Mucosa of stomach (tissue), 1 donor: ENCODE results near the gene SVEP1.
"Not testable (repeated sequence)": the region's sequence is repeated elsewhere in the genome, so short reads cannot be mapped to it uniquely, and the experiment has no call there.

Source experiments
- H3K27me3 ChIP-seq: one replicate; pipeline ENCODE4 v1.7.0; 2013; ENCODE audit warnings: mild to moderate bottlenecking, low read length; ENCODE audit not compliant: control insufficient read depth, insufficient read depth
- H3K36me3 ChIP-seq: one replicate; pipeline ENCODE4 v1.7.0; 2013; ENCODE audit warnings: low read length; ENCODE audit not compliant: control insufficient read depth, insufficient read depth
- H3K4me1 ChIP-seq: one replicate; pipeline ENCODE4 v1.7.0; 2013; ENCODE audit warnings: mild to moderate bottlenecking, low read length; ENCODE audit not compliant: control insufficient read depth, insufficient read depth
- H3K4me3 ChIP-seq: one replicate; pipeline ENCODE4 v1.7.0; 2013; ENCODE audit warnings: low read length
- H3K9ac ChIP-seq: one replicate; pipeline ENCODE4 v1.7.0; 2013; ENCODE audit warnings: mild to moderate bottlenecking, low read length, moderate library complexity
- H3K9me3 ChIP-seq: one replicate; pipeline ENCODE4 v1.7.0; 2013; ENCODE audit warnings: mild to moderate bottlenecking, low read length, moderate library complexity; ENCODE audit not compliant: control insufficient read depth
- donor health status: Pancreatic carcinoma.

Gene SVEP1

GRCh38 chr9:110383491-110383890 is 196.1 kb downstream of the SVEP1 start:
- H3K4me3 ChIP-seq: no peak overlapping the region

GRCh38 chr9:110382731-110383130 is 196.8 kb downstream of the SVEP1 start:
- Histone ChIP-seq H3K36me3 (no peaks in the 10 kb centered on the region), H3K4me1 (no peaks in the 10 kb centered on the region), H3K9me3 (no peaks in the 10 kb centered on the region), H3K27me3 (no peaks in the 10 kb centered on the region), H3K9ac (no peak overlapping the region), H3K4me3 (no peak overlapping the region)

More at GRCh38 chr9:110383491-110383890, 196.1 kb downstream of the SVEP1 start:
- H3K36me3 ChIP-seq: no peaks in the 10 kb centered on the region
- H3K9me3 ChIP-seq: no peaks in the 10 kb centered on the region
- no peaks in the 10 kb centered on the region for H3K4me1 ChIP-seq
- H3K27me3 ChIP-seq: no peaks in the 10 kb centered on the region
- no peak overlapping the region for H3K9ac ChIP-seq

GRCh38 chr9:110371411-110372007 is 208.0 kb downstream of the SVEP1 start:
- no peak overlapping the region for H3K9ac ChIP-seq
- H3K9me3 ChIP-seq: no peaks in the 10 kb centered on the region
- H3K4me3 ChIP-seq: no peak overlapping the region
- H3K36me3 ChIP-seq: no peaks in the 10 kb centered on the region
- H3K4me1 ChIP-seq: no peaks in the 10 kb centered on the region
- H3K27me3 ChIP-seq: no peaks in the 10 kb centered on the region

GRCh38 chr9:110370315-110370714 is 209.2 kb downstream of the SVEP1 start:
- H3K27me3 ChIP-seq: no peaks in the 10 kb centered on the region
- no peaks in the 10 kb centered on the region for H3K36me3 ChIP-seq

GRCh38 chr9:110364451-110364850 is 215.1 kb downstream of the SVEP1 start:
- no peaks in the 10 kb centered on the region for H3K36me3 ChIP-seq
- no peak overlapping the region for H3K9ac ChIP-seq
- H3K4me3 ChIP-seq: no peak overlapping the region
- no peaks in the 10 kb centered on the region for H3K4me1 ChIP-seq
- no peaks in the 10 kb centered on the region for H3K27me3 ChIP-seq
- H3K9me3 ChIP-seq: no peaks in the 10 kb centered on the region

More at GRCh38 chr9:110370315-110370714, 209.2 kb downstream of the SVEP1 start:
- Histone ChIP-seq H3K9ac (no peak overlapping the region), H3K4me1 (no peaks in the 10 kb centered on the region), H3K4me3 (no peak overlapping the region), H3K9me3 (no peaks in the 10 kb centered on the region)

DNA sequence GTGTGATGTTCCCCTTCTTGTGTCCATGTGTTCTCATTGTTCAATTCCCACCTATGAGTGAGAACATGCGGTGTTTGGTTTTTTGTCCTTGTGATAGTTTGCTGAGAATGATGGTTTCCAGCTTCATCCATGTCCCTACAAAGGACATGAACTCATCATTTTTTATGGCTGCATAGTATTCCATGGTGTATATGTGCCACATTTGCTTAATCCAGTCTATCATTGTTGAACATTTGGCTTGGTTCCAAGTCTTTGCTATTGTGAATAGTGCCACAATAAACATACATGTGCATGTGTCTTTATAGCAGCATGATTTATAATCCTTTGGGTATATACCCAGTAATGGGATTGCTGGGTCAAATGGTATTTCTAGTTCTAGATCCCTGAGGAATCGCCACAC is 220.5 kb downstream of the SVEP1 start:
- not testable (repeated sequence) for H3K9me3 ChIP-seq, H3K9ac ChIP-seq, H3K27me3 ChIP-seq, H3K36me3 ChIP-seq, H3K4me3 ChIP-seq, H3K4me1 ChIP-seq

DNA sequence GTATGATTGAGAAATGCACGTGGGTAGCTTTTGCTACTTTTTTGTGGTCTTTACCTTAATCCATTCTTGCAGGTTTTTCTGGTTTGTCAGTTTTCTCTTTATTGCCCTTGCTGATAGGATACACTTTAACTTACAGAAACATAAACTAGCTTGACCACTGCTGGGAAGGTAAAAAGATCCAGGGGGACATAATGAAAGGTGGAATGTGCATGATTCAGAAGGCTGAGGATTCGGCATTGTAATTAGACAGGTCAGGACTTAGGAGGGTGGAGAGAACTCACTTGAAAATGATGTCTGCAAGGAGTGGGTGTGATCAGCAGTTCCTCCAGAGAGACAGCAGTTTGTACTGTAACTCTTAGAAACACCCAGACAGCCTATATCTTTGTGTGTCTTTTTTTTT is 222.0 kb downstream of the SVEP1 start:
- Histone ChIP-seq H3K9ac (no peak overlapping the region), H3K9me3 (no peaks in the 10 kb centered on the region), H3K27me3 (no peaks in the 10 kb centered on the region), H3K4me1 (no peaks in the 10 kb centered on the region), H3K4me3 (no peak overlapping the region), H3K36me3 (no peaks in the 10 kb centered on the region)

GRCh38 chr9:110356639-110357395 is 222.7 kb downstream of the SVEP1 start:
- Histone ChIP-seq H3K27me3 (no peaks in the 10 kb centered on the region), H3K4me1 (no peaks in the 10 kb centered on the region), H3K9me3 (no peaks in the 10 kb centered on the region), H3K4me3 (no peak overlapping the region), H3K36me3 (no peaks in the 10 kb centered on the region), H3K9ac (no peak overlapping the region)

- Histone ChIP-seq H3K36me3 (no peaks in the 10 kb centered on the region), H3K9me3 (no peaks in the 10 kb centered on the region), H3K4me1 (peaks cover 6% of the 10 kb centered on the region), H3K9ac (no peak overlapping the region), H3K27me3 (no peaks in the 10 kb centered on the region), H3K4me3 (no peak overlapping the region)
Observed at GRCh38 chr9:110355911-110356310, 223.6 kb downstream of the SVEP1 start.

- no peak overlapping the region for H3K4me3 ChIP-seq
- H3K9me3 ChIP-seq: no peaks in the 10 kb centered on the region
- H3K36me3 ChIP-seq: no peaks in the 10 kb centered on the region
- peaks cover 10% of the 10 kb centered on the region for H3K4me1 ChIP-seq
- H3K27me3 ChIP-seq: no peaks in the 10 kb centered on the region
- no peak overlapping the region for H3K9ac ChIP-seq
Observed at GRCh38 chr9:110351009-110351467, 228.5 kb downstream of the SVEP1 start.

GRCh38 chr9:110346325-110346724 is 233.2 kb downstream of the SVEP1 start:
- Histone ChIP-seq H3K4me3 (no peak overlapping the region), H3K27me3 (no peaks in the 10 kb centered on the region), H3K9me3 (no peaks in the 10 kb centered on the region), H3K9ac (no peak overlapping the region), H3K36me3 (no peaks in the 10 kb centered on the region), H3K4me1 (peaks cover 8% of the 10 kb centered on the region)

- Histone ChIP-seq H3K4me3 (no peak overlapping the region), H3K9ac (no peak overlapping the region), H3K4me1 (no peaks in the 10 kb centered on the region), H3K27me3 (no peaks in the 10 kb centered on the region), H3K9me3 (no peaks in the 10 kb centered on the region), H3K36me3 (no peaks in the 10 kb centered on the region)
Observed at GRCh38 chr9:110344821-110345220, 234.7 kb downstream of the SVEP1 start.
